Ovary (tissue), 3 donors: ENCODE measurements around the gene SYNPO.

ENCODE experiments used
- POLR2A ChIP-seq: fragments of 450-650 bp; IDR thresholded peaks from one replicate; pipeline ENCODE4 v1.6.1; 2017; ENCODE audit warnings: antibody characterized with exemption, mild to moderate bottlenecking, moderate library complexity
- TF ChIP-seq, protein P1 (sequence below), 3 donors: fragments of 450-650 bp in 2 of 3; fragments of 200-600 bp in 1 of 3; IDR thresholded peaks; one replicate each; pipeline versions ENCODE4 v1.5.1 to v1.8.0; 2016 to 2022; ENCODE audit warnings: antibody characterized with exemption in 3 of 3, mild to moderate bottlenecking in 1 of 3
- donor health status: DM: no; HTN: no; CAD: no.

DNA sequence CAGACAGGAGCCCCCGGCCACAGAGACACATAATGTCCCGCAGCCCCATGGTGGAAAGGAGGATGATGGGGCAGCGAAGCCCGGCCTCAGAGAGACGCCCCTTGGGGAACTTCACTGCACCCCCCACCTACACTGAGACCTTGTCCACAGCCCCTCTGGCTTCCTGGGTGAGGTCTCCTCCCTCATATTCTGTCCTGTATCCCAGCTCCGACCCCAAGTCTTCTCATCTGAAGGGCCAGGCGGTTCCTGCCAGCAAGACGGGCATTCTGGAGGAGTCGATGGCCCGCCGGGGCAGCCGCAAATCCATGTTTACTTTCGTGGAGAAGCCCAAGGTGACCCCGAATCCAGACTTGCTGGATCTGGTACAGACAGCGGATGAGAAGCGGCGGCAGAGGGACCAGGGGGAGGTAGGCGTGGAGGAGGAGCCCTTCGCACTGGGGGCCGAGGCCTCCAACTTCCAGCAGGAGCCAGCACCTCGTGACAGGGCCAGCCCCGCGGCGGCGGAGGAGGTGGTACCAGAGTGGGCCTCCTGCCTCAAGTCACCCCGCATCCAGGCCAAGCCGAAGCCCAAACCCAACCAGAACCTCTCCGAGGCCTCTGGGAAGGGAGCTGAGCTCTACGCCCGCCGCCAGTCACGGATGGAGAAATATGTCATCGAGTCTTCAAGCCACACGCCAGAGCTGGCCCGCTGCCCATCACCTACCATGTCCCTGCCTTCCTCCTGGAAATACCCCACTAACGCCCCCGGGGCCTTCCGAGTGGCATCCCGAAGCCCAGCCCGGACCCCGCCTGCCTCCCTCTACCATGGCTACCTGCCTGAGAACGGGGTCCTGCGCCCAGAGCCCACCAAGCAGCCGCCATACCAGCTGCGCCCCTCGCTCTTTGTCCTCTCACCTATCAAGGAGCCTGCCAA is 8.9 kb downstream of the SYNPO start:
- TF ChIP-seq, protein P1, sequence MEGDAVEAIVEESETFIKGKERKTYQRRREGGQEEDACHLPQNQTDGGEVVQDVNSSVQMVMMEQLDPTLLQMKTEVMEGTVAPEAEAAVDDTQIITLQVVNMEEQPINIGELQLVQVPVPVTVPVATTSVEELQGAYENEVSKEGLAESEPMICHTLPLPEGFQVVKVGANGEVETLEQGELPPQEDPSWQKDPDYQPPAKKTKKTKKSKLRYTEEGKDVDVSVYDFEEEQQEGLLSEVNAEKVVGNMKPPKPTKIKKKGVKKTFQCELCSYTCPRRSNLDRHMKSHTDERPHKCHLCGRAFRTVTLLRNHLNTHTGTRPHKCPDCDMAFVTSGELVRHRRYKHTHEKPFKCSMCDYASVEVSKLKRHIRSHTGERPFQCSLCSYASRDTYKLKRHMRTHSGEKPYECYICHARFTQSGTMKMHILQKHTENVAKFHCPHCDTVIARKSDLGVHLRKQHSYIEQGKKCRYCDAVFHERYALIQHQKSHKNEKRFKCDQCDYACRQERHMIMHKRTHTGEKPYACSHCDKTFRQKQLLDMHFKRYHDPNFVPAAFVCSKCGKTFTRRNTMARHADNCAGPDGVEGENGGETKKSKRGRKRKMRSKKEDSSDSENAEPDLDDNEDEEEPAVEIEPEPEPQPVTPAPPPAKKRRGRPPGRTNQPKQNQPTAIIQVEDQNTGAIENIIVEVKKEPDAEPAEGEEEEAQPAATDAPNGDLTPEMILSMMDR (IDR thresholded peaks at IDR 0.05), result no peak
- TF ChIP-seq POLR2A, result no peak
